ENCODE data around the gene RPL37.
"Not testable (repeated sequence)": the region's sequence is repeated elsewhere in the genome, so short reads cannot be mapped to it uniquely, and the experiment has no call there.

The RPL37 gene

DNA sequence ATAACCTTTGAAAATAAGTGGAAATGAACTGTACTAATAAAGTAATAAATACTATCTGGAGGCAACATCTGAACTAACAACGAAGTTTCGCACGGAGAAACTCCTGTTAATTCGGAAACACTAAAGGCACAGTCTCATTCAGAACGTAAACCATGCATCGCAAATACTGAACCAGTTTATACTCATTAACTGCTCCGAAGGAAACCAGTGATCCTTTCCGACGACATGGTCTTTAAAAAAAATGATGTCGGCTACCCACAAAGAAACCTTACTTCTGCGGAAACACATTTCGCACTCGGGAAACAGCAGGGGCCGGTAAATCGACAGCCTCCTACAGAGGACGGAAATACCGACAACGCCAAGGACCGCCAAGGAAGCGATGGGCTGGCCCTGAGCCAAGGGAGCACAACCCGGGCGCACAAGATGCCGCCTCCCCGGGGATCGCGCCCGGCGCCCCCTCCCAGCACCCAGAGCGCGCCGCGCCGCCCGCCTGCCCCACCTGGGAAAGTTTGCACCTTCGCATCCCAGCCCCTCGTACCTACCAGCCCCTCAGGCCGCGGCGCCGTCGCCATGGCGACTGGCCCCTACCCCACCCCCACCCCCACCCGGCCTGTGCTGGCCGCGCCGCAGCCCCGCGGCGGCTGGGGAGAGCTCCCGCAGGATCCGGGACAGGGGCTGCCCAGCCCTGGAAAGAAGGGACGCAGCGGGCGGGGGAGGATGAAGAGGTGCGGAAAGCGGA is 37.6 kb downstream of the RPL37 start:
- DNase-seq (ENCODE audit: low read depth, low spot score), result peak; percentile 87

DNA sequence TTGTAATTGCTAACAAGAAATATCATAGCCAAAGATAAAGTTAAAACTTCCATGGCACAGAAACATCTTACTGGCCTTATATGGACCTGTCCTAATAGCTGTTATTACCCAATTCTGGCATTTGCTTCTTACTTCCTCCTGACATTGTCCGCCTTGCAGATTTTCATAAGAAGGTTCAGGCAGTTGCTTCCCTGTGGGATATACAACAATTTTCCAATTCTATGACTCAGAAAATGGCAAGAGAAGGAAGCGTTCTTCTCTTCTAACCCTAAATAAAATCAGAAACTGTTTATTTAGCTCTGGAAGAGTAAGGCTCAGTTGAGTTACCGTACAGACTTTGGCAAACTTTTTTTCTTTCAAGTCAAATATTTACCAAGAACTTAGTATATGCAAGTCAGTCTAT is 38.5 kb downstream of the RPL37 start:
- DNase-seq (ENCODE audit: low read depth, low spot score), result no peak

DNA sequence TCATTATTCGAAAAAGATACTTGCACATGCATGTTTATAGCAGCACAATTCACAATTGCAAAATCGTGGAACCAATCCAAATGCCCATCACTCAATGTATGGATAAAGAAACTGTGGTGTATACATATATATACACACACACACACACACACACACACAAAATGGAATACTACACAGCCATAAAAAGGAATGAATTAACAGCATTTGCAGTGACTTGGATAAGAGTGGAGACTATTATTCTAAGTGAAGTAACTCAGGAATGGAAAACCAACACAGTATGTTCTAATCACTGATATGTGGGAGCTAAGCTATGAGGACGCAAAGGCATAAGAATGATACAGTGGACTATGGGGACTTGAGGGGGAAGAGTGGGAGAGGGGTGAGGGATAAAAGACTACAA is 40.1 kb downstream of the RPL37 start:
- not testable (repeated sequence) for DNase-seq (ENCODE audit: low read depth, low spot score)

DNA sequence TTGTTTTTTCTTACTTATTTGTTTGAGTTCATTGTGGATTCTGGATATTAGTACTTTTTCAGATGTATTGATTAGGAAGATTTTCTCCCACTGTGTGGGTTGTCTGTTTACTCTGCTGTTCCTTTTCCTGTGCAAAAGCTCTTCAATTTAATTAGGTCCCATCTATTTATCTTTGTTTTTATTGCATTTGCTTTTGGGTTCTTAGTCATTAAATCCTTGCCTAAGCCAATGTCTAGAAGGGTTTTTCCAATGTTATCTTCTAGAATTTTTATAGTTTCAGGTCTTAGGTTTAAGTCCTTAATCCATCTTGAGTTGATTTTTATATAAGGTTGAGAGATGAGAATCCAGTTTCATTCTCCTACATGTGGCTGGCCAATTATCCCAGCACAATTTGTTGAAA is 40.7 kb downstream of the RPL37 start:
- not testable (repeated sequence) for DNase-seq (ENCODE audit: low read depth, low spot score)

DNA sequence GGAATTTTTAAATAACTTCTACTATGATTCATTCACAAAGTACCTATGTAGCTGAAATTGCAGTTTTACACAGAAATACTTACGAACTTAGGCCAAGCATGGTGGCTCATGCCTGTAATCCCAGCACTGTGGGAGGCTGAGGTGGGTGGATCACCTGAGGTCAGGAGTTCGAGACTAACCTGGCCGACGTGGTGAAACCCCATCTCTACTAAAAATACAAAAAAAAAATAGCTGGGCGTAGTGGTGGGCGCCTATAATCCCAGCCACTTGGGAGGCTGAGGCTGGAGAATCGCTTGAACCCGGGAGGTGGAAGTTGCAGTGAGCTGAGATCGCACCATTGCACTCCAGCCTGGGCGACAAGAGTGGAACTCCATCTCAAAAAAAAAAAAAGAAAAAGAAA is 42.3 kb downstream of the RPL37 start:
- not testable (repeated sequence) for DNase-seq (ENCODE audit: low read depth, low spot score)

DNA sequence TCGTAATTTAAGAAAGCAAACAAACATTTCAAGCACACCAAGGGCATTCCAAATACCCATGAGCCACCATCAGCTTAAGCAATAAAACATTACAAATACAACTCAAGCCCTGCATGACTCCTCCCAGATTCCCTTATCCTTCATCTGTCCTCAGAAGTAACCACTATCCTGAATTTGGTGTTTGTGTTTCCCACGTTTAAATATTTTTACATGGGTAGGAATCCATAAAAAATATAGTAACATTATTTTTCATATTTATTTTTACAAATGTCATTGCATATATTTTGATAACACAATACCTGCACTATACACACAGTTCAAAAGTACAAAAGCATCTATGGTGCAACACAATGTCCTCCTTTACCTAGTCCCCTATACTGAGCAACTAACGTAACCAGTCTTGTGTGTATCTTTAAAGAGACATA is 43.3 kb downstream of the RPL37 start:
- DNase-seq (ENCODE audit: low read depth, low spot score), result no peak

DNA sequence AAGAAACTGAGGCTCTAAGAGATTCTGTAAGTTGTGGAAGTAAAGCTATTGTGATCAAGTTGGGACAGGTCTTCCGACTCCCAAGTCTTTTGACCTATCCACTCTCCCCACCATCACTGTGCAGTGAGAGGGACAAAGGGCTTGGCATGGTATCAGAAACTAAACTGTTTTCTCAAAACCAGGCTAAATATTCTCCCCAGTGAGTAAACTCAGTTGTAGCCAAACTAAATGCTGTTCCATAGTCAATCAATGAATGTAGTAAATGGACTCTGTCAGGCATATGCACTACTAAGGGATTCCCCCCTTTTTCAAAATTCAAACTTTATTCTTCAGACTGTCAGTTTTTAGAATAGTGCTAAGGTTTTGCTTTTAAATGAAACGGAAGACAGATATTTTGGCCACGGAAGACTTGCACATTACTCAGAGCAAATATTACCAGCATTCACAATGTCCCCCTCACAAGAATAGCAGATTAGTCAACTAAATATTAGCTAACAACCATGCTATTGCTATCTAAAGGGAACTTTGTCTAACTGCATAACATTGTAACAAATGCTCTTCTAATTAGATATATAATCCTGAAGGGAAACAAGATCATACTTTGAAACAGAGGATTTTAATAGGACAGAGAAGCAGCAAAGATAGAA is 44.0 kb downstream of the RPL37 start:
- no peak for DNase-seq (ENCODE audit: low read depth, low spot score)

DNA sequence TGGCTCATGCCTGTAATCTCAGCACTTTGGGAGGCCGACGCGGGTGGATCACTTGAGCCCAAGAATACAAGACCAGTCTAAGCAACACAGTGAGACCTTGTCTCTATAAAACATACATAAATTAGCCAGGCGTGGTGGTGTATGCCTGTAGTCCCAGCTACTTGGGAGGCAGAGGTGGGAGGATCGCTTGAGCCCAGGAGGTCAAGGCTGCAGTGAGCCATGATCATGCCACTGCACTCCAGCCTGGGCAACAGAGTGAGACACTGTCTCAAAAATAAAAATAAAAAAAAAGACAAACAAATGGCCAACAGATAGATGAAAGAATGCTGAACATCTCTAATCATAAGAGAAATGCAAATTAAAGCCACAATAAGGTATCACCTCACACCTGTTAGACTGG is 46.1 kb downstream of the RPL37 start:
- not testable (repeated sequence) for DNase-seq (ENCODE audit: low read depth, low spot score)

DNA sequence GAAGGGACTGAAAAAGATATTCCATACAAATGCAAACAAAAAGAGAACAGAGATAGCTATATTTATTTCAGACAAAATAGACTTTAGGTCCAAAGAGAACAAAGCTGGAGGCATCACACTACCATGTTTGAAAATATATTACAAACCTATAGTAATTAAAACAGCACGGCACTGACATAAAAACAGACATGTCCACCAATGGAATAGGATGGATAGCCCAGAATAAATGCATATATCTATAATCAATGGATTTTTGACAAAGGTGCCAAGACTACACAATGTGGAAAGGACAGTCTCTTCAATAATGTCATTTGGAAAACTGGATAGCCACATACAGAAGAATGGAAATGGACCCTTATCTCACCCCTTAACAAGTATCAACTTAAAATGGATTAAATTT is 47.0 kb downstream of the RPL37 start:
- DNase-seq (ENCODE audit: low read depth, low spot score), result no peak

DNA sequence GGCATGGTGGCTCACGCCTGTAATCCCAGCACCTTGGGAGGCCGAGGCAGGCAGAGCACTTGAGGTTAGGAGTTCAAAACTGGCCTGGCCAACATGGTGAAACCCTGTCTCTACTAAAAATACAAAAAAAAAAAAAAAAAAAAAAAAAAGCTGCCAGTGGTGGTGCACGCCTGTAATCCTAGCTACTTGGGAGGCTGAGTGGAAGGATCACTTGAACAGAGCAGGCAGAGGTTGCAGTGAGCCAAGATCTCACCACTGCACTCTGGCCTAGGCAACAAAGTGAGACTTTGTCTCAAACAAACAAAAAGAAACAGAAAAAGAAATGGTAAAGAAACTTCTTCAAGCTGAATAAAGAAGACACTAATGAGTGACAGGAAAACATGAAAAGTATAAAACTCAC is 48.4 kb downstream of the RPL37 start:
- not testable (repeated sequence) for DNase-seq (ENCODE audit: low read depth, low spot score)

DNA sequence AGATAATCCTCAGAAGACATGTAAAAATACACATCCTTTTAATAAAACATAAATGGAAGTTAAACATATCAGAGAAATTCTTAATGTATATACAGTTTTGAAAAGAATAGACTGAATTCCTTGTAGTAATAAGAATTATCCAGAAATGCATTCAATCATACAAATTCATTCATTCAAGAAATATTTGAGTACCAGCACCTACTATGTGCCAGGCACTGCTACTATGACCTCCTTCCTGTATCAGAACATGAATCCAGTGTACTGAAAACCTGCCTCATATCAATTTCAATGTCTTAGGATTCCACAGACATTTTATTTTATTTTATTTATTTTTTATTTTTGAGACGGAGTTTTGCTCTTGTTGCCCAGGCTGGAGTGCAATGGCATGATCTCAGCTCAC is 50.1 kb downstream of the RPL37 start:
- no peak for DNase-seq (ENCODE audit: low read depth, low spot score)

DNA sequence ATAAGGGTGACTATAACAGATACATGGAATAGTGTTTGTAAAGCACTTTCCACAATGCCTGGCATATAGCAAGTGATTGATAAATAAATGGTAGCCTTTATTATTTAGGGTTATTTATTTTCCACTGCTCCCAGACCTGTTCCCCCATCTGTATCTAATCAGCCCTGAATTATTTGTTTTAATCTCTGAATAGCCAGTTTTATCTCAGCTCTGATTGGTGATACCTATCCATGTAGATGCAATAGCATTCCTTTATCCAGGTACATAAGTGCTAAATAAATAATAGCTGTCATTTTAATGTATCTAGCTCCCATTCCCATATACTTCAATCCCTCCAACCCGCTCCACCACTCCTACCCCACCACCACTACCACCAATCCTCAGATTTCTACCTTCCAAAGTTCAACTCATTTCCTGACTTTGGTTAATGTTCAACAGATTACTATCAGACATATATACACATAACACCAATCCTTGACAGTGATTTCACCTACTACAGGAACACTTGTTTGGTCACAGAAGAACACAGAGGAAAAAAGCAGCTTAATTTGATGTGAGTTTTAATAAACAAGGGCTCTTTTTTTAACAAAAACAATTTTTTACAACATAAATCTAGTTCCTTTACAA is 50.9 kb downstream of the RPL37 start:
- no peak for DNase-seq (ENCODE audit: low read depth, low spot score)

DNA sequence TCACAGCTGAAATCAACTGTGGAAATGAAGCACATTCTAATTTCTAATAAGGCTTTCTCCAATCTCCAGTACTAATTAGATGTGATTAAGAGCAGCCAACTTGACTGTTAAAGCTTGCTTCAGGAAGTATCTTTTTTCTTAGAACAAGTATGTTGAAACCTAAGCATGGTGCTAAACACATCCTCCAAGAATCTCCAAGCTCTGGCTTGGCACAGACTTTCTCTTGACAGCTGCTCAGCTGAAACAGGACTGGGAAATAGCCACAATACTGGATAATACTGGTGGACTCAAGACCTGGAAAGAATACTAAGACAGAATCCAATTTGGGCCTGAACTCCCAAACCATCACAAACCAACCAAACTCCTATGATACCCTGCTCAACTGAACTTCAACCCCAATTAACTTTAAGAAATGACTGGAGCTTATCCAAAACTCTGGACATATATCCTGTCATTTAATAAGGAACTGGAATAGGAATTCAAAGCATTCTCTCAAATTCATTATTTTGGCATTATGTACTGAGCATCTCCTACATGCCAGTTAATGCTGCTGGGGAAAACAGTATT is 53.1 kb downstream of the RPL37 start:
- no peak for DNase-seq (ENCODE audit: low read depth, low spot score)

DNA sequence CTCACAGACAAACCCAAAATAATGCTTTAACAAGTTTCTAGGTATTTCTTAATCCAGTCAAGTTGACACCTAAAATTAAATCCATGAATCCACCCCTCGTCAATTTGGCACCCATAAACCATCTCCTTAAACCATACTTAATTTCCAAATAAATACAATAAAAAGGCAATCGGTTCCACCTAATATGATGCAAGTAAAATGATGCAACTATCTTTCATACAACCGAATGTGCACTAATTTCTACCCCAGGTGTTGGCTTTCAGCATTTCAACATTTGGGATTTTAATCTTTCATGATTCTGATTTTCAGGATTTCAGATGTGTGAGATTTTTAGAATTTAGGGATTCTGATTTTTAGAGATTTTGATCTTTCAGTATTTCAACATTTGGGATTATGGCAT is 54.2 kb downstream of the RPL37 start:
- DNase-seq (ENCODE audit: low read depth, low spot score), result no peak

DNA sequence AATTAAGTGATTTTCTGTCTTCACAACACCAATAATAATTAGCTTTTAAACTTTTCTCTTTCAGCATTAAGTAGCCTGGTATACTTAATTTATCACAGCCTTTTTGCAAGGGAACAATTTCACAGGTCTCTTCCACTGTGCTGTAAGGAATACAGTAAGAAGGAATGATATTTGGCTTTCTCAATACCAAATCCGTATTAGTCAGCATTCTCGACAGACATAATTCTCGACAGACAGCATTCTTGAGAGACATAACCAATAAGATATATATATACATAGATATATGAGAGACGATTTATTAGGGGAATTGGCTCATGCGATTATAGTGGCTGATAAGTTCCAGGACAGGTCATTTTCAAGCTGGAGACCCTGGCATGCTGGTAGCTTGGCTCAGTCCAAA is 54.8 kb downstream of the RPL37 start:
- no peak for DNase-seq (ENCODE audit: low read depth, low spot score)

DNA sequence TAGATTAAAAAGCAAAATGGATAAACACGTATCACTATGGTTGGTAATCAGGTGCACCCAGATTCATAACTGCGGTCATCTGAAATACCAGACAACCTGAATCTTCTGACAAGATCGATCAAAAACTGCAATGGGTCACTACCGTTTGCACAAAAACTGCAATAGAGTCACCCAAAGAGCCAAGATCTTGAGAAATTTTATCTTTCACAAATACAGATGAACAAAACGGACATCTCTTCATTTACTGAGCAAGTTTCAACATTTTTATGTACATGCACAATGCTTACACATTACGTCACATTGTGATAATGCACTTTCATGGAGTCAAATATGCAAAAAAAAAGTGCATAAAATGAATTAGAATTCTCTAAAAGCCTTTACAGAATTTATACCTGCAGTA is 55.5 kb downstream of the RPL37 start:
- no peak for DNase-seq (ENCODE audit: low read depth, low spot score)

DNA sequence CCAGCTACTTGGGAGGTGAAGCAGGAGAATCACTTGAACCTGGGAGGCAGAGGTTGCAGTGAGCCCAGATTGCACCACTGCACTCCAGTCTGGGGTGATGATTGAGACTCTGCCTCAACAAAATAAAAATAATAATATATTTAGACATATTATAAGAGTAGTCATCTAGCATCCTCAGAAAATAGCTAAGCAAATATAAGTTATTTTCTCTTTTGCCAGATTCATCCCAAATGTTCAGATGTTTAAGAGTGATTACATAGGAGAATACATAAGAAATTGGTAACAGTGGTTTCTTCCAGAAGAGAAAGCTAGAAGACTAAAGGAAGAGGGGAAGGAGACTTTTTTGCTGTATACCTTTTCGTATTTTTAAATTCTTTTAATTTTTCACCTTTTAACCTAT is 56.9 kb downstream of the RPL37 start:
- DNase-seq (ENCODE audit: low read depth, low spot score), result no peak

DNA sequence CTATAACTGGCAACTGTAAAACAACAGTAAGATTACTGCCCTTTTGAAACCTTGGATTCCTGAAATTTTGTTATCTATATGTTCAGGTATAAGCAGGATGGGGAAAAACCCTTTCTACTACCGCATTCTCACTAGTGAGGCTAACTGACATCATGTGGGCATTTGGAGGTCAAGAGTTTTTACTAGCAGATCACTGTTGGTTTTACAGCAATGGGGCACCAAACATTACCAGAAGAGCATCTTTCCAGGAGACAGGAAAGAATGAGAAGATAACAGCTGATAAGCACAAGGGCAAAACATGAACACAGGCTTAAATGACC is 58.4 kb downstream of the RPL37 start:
- no peak for DNase-seq (ENCODE audit: low read depth, low spot score)

DNA sequence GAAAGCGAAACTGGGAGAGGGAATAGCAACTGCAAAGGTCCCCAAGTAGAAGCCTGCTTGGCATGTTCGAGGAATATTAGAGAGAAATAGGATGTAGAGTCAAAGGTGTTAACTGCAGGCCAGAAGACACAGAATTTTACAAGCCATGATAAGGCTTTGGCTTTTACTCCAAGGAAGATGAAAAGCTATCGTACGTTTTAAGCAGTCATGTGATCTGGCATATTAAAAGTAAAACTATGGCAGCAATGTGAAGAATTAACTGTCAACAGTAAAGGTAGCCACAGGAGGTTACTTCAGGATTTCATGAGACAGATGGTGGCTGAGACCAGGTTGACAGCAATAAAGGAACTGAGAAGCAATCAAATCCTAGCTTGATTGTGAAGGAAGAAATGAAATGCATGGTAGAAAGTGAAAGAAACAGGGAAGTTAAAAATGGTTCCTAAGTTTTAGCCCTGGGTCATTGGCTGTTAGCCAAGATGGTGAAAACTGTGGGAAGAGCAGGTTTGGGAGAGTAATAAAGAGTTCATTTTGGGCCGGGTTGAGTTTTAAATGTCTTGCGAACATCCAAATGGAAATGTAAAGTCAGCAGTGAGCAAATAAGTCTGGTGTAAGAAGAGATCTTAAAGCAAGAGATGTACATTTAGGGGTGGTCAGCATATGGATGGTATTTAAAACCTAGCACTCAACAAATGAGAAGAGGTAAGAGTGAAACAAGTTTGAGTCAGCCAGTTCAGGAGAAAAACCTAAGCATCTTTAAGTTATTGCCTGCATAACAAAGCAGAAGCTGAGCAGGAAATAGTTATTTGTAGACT is 59.0 kb downstream of the RPL37 start:
- DNase-seq (ENCODE audit: low read depth, low spot score), result no peak
